Endothelial cell of umbilical vein (primary cell): Measurements from ENCODE around the gene FOXP1. TPM values are rescaled to one million over a fixed set of nuclear protein-coding genes. Genes with fewer than 3 reads are reported as not detected.

ENCODE experiments used
- BruUV-seq: library from RNA; stranded (reverse); fragments of 400-500 nt; replicated peaks from 2 replicates; lab custom pipeline; 2021; lab: Mats Ljungman, UMichigan
- CTCF ChIA-PET: fragments of 300-600, 350-600 bp; sonication (Branson Sonifier 250); formaldehyde crosslinking; loops from one replicate; lab custom pipeline; 2021; ENCODE audit warnings: antibody characterized with exemption, inconsistent platforms; lab: Charles Lee
- POLR2A ChIA-PET: fragments of 300-600, 350-600 bp; sonication (Branson Sonifier 250); formaldehyde crosslinking; loops from one replicate; lab custom pipeline; 2021; ENCODE audit warnings: antibody characterized with exemption, inconsistent platforms; lab: Charles Lee
- DNase-seq: peaks from one replicate; pipeline ENCODE4 v3.0.0-alpha.2; 2011; ENCODE audit warnings: low read depth, low spot score
- FAIRE-seq: peaks from 2 replicates; lab custom pipeline; 2011; peaks lifted over from hg19 to GRCh38; lab: Jason Lieb, UNC
- H2AFZ ChIP-seq: 2 replicates; pipeline ENCODE4 v1.6.0; 2012; ENCODE audit warnings: low read depth, low read length, control low read depth, inconsistent platforms
- H3K27ac ChIP-seq: 2 replicates; pipeline ENCODE4 v1.5.1; 2011; ENCODE audit warnings: low read depth, mild to moderate bottlenecking, control low read depth, low read length, moderate library complexity; ENCODE audit not compliant: insufficient read depth
- H3K27me3 ChIP-seq, 2 experiments: 2 replicates each; pipeline versions ENCODE4 v1.6.0 to v1.6.1; 2011; ENCODE audit warnings: low read length in 2 of 2, mixed read lengths in 1 of 2; ENCODE audit not compliant: control insufficient read depth in 2 of 2, insufficient read depth in 2 of 2
- H3K36me3 ChIP-seq, 2 experiments: 2 replicates in 1 of 2; 3 replicates in 1 of 2; pipeline ENCODE4 v1.5.1; 2011; ENCODE audit warnings: low read length in 2 of 2, mild to moderate bottlenecking in 1 of 2, moderate library complexity in 1 of 2; ENCODE audit not compliant: control insufficient read depth in 2 of 2, insufficient read depth in 2 of 2; ENCODE audit errors: extremely low read depth in 1 of 2
- H3K4me1 ChIP-seq: 3 replicates; pipeline ENCODE4 v1.5.1; 2011; ENCODE audit warnings: mild to moderate bottlenecking, low read length; ENCODE audit not compliant: control insufficient read depth, insufficient read depth; ENCODE audit errors: extremely low read depth
- H3K4me2 ChIP-seq: 2 replicates; pipeline ENCODE4 v1.6.1; 2011; ENCODE audit warnings: low read length, control low read depth, mixed read lengths; ENCODE audit not compliant: insufficient read depth
- H3K4me3 ChIP-seq, 3 experiments: fragments of 200-600 bp in 1 of 3; sonication (generic), shearing (Covaris generic) in 1 of 3; replicated peaks in 1 of 3; 2 replicates each; pipeline ENCODE4 v1.5.1; 2011 to 2016; ENCODE audit warnings: control low read depth in 3 of 3, low read length in 3 of 3, mild to moderate bottlenecking in 2 of 3, inconsistent platforms in 1 of 3, low read depth in 1 of 3, moderate library complexity in 1 of 3; ENCODE audit not compliant: insufficient read depth in 1 of 3
- H3K79me2 ChIP-seq: 2 replicates; pipeline ENCODE4 v1.6.0; 2012; ENCODE audit warnings: low read length, inconsistent platforms; ENCODE audit not compliant: control insufficient read depth, insufficient read depth
- H3K9ac ChIP-seq: replicated peaks from 2 replicates; pipeline ENCODE3; 2011; ENCODE audit warnings: low read length, control low read depth; ENCODE audit not compliant: insufficient read depth; ENCODE audit errors: extremely low read depth
- H3K9me1 ChIP-seq: replicated peaks from 3 replicates; pipeline ENCODE4 v1.6.0; 2011; ENCODE audit warnings: mild to moderate bottlenecking, low read length; ENCODE audit not compliant: control insufficient read depth, insufficient read depth; ENCODE audit errors: extremely low read depth
- H3K9me3 ChIP-seq: replicated peaks from 2 replicates; pipeline ENCODE4 v1.5.1; 2012; ENCODE audit warnings: low read length, inconsistent platforms; ENCODE audit not compliant: control insufficient read depth, insufficient read depth
- H4K20me1 ChIP-seq: replicated peaks from 2 replicates; pipeline ENCODE3; 2011; ENCODE audit warnings: mild to moderate bottlenecking, low read length; ENCODE audit not compliant: control insufficient read depth, insufficient read depth; ENCODE audit errors: extremely low read depth
- EZH2 ChIP-seq: IDR thresholded peaks from 2 replicates; pipeline ENCODE4 v1.6.1; 2012; ENCODE audit warnings: borderline replicate concordance, low read depth, mild to moderate bottlenecking, moderate library complexity, low read length, inconsistent platforms; ENCODE audit not compliant: severe bottlenecking
- FOS ChIP-seq: IDR thresholded peaks from 2 replicates; pipeline ENCODE4 v1.6.1; 2011; ENCODE audit warnings: mild to moderate bottlenecking, low read length, moderate library complexity, borderline replicate concordance; ENCODE audit not compliant: insufficient read depth
- POLR2A ChIP-seq: IDR thresholded peaks from 2 replicates; pipeline ENCODE4 v1.6.1; 2012; ENCODE audit warnings: low read depth, mild to moderate bottlenecking, control low read depth, low read length
- dilution Hi-C: fragments of 300-500 bp; cut with MboI; formaldehyde crosslinking; loops from one replicate; pipeline ENCODE4 v1.15.0; 2019; ENCODE audit warnings: low sequenced_read_pairs; ENCODE audit not compliant: extremely low pct_ligation_motif_present
- intact Hi-C: fragments of 100-400 bp; cut with micrococcal nuclease; formaldehyde crosslinking; loops from one replicate; pipeline ENCODE4 v1.10.0; 2022
- polyA plus RNA-seq, 4 experiments: library from polyadenylated mRNA; depleted of rRNA in 3 of 4; stranded (reverse) in 3 of 4; unstranded in 1 of 4; fragments of >200 nt; gene quantifications; 2 replicates each; pipeline versions ENCODE4 v1.2.1 to v1.2.3, GENCODE V29; 2011 to 2012; ENCODE audit warnings: missing spikeins in 1 of 4
- total RNA-seq: library from RNA; stranded (reverse); gene quantifications from 2 replicates; pipeline ENCODE4 v1.2.3, GENCODE V29; 2021
- TF ChIP-seq, protein P1 (sequence below), 2 donors: IDR thresholded peaks; 1 replicate in 1 of 2; 2 replicates in 1 of 2; pipeline ENCODE4 v1.5.1; 2011; ENCODE audit warnings: low read length in 2 of 2, mild to moderate bottlenecking in 2 of 2, moderate library complexity in 2 of 2, control low read depth in 1 of 2, inconsistent platforms in 1 of 2, low read depth in 1 of 2; ENCODE audit not compliant: insufficient read depth in 1 of 2; ENCODE audit errors: extremely low read depth in 1 of 2

FOXP1 gene
- total and polyA plus RNA-seq, 2 donors (not counting 3 experiments of a cell fraction or from before 2014, with no cell fraction given): 41.0 to 107 TPM

DNA sequence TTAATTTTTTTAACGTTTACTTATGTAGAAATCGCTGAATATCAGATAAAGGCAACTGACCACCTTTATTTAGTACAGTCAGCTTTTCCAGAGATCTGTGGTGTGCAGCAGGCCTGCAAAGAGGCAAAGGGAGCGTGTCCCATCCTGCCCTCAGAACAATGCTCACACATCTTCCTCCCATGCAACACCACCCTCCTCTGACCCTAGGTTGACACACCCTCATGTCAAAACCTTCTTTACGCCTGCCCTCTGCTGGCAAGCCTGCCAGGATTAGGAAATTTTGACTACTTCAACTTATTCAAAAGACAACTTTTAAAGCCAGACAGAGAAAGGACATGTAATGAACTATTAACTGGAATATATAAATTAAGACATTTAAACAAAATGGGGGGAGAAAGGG lies 513.7 kb downstream of the FOXP1 start:
- FAIRE-seq: peak; percentile 79
- H3K4me2 ChIP-seq: no peak overlapping the region
- H3K9me1 ChIP-seq: no peaks in the 10 kb centered on the region
- no peak for TF ChIP-seq FOS
- TF ChIP-seq, protein P1, sequence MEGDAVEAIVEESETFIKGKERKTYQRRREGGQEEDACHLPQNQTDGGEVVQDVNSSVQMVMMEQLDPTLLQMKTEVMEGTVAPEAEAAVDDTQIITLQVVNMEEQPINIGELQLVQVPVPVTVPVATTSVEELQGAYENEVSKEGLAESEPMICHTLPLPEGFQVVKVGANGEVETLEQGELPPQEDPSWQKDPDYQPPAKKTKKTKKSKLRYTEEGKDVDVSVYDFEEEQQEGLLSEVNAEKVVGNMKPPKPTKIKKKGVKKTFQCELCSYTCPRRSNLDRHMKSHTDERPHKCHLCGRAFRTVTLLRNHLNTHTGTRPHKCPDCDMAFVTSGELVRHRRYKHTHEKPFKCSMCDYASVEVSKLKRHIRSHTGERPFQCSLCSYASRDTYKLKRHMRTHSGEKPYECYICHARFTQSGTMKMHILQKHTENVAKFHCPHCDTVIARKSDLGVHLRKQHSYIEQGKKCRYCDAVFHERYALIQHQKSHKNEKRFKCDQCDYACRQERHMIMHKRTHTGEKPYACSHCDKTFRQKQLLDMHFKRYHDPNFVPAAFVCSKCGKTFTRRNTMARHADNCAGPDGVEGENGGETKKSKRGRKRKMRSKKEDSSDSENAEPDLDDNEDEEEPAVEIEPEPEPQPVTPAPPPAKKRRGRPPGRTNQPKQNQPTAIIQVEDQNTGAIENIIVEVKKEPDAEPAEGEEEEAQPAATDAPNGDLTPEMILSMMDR (IDR thresholded peaks at IDR 0.05; ENCODE audit: extremely low read depth in 1 of 2, insufficient read depth in 1 of 2, low read depth in 1 of 2, low read length in 2 of 2): peak; percentile 42 to 52
- no peaks in the 10 kb centered on the region for H3K27me3 ChIP-seq
- no peak overlapping the region for H3K27ac ChIP-seq
- no peaks in the 10 kb centered on the region for H4K20me1 ChIP-seq
- intact Hi-C loops: loop anchor here (1.0 to 10.0 kb wide), 5 partner anchors 62 to 1605 kb away; no protein-coding TSS in a partner anchor
- dilution Hi-C loops: no loop called here
- H3K4me3 ChIP-seq: no peak overlapping the region
- H3K79me2 ChIP-seq: peaks cover 6% of the 10 kb centered on the region
- peak; percentile 74 for DNase-seq
- ChIA-PET POLR2A (no interaction called here), CTCF (interaction anchor here (0.6 to 3.2 kb wide), 9 partner anchors 8 to 519 kb away, joined by 3 to 19 read pairs (median 4); no protein-coding TSS in a partner anchor)
- H3K9me3 ChIP-seq: no peaks in the 10 kb centered on the region
- no peak overlapping the region for H3K9ac ChIP-seq
- peaks cover 30% of the 10 kb centered on the region for H3K4me1 ChIP-seq
- H3K36me3 ChIP-seq: no peaks in the 10 kb centered on the region
- BruUV-seq: no TSS peak
- no peak overlapping the region for H2AFZ ChIP-seq

DNA sequence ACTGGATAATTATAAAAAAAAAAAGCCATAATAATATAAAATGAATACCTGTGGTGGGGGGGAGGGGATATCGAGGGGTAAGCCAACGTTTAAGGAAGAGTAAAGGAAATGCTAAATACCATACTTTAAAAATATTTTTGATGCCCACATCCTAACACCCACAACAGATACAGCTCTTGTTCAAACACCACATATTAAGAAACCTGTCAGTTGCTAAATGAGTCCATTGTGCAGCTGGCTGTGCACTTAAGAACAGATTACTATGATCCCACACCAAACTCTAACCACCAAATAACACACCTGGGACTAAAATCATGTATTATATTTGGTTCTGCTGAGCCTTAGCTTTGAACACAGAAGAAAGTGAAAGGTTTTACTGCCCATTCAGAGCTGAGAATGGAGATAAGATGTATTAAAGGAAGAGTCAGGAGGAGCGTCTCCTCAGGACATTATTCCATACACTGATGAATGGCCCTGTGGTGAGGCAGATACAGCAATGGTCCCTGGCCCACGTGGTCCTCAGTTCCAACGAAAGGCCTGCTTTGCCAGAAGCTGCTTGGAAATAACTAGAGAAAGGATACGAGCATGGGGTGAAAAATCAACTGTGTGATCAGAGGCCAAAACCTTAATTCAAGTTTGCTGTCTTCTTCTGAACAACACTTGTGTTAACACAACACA lies 515.4 kb downstream of the FOXP1 start:
- H3K79me2 ChIP-seq: peaks cover 17% of the 10 kb centered on the region
- H3K27me3 ChIP-seq: no peaks in the 10 kb centered on the region
- no peaks in the 10 kb centered on the region for H3K36me3 ChIP-seq
- peaks cover 28% of the 10 kb centered on the region for H3K4me1 ChIP-seq
- dilution Hi-C loops: no loop called here
- H3K9me1 ChIP-seq: no peaks in the 10 kb centered on the region
- CTCF ChIA-PET: interaction anchor here (0.5 to 2.0 kb wide), 8 partner anchors 10 to 517 kb away, joined by 3 to 9 read pairs (median 4); no protein-coding TSS in a partner anchor
- no peaks in the 10 kb centered on the region for H3K9me3 ChIP-seq
- H4K20me1 ChIP-seq: no peaks in the 10 kb centered on the region
- no peak overlapping the region for H3K27ac ChIP-seq
- FAIRE-seq: no peak
- no peak for DNase-seq
- intact Hi-C loops: loop anchor here (10.0 kb wide), 1 partner anchor 973 kb away; no protein-coding TSS in a partner anchor
- no peak overlapping the region for H3K9ac ChIP-seq
- H3K4me2 ChIP-seq: no peak overlapping the region
- BruUV-seq: no TSS peak
- no peak overlapping the region for H3K4me3 ChIP-seq
- TF ChIP-seq EZH2 (no peak), POLR2A (no peak)
- TF ChIP-seq, protein P1 (IDR thresholded peaks at IDR 0.05; ENCODE audit: extremely low read depth in 1 of 2, insufficient read depth in 1 of 2, low read depth in 1 of 2, low read length in 2 of 2): no peak
- no peak overlapping the region for H2AFZ ChIP-seq
- POLR2A ChIA-PET: no interaction called here
